ENCODE measurements around the gene GRIN2C.
"Not testable (repeated sequence)": the region's sequence is repeated elsewhere in the genome, so short reads cannot be mapped to it uniquely, and the experiment has no call there.

GRIN2C gene

DNA sequence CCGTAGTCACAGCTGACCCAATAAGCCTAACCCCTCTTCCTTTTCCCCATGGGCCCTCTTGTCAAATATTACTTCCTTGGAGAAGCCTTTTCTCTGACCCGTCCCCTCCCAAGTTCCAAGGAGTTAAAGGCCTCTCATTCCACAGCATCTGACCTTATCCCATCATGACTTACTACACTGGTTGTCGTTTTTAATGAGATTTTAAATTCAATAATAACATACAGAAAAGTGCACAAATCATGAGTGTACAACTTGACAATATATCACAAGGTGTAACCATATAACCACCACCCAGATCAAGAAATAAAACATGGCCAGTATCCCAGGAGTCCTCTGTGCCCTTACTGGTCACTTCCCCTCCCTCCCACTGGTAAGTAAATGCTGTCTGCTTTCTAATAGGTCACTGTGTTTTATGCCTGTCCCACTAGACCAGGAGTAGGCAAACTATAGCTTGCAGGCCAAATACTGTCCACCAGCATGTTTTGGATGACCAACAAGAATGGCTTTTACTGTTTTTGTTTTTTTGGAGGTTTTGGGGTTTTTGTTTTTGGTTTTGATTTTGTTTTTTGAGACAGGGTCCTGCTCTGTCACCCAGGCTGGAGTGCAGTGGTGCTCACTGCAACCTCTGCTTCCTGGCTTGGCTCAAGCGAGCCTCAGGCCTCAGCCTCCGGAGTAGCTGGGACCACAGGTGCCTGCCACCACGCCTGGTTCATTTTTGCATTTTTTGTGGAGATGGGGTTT, 14.4 kb upstream of the GRIN2C start:
- H3K4me3 ChIP-seq (ENCODE audit: low read depth, low read length): peak overlapping the region; percentile 84
- no peak for DNase-seq (ENCODE audit: low read depth, low spot score)
- in situ Hi-C loops (cut with HindIII; ENCODE audit: low sequenced_read_pairs): no loop called here
- TF ChIP-seq, protein P1, sequence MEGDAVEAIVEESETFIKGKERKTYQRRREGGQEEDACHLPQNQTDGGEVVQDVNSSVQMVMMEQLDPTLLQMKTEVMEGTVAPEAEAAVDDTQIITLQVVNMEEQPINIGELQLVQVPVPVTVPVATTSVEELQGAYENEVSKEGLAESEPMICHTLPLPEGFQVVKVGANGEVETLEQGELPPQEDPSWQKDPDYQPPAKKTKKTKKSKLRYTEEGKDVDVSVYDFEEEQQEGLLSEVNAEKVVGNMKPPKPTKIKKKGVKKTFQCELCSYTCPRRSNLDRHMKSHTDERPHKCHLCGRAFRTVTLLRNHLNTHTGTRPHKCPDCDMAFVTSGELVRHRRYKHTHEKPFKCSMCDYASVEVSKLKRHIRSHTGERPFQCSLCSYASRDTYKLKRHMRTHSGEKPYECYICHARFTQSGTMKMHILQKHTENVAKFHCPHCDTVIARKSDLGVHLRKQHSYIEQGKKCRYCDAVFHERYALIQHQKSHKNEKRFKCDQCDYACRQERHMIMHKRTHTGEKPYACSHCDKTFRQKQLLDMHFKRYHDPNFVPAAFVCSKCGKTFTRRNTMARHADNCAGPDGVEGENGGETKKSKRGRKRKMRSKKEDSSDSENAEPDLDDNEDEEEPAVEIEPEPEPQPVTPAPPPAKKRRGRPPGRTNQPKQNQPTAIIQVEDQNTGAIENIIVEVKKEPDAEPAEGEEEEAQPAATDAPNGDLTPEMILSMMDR (IDR thresholded peaks at IDR 0.05; ENCODE audit: low read depth, low read length): no peak

DNA sequence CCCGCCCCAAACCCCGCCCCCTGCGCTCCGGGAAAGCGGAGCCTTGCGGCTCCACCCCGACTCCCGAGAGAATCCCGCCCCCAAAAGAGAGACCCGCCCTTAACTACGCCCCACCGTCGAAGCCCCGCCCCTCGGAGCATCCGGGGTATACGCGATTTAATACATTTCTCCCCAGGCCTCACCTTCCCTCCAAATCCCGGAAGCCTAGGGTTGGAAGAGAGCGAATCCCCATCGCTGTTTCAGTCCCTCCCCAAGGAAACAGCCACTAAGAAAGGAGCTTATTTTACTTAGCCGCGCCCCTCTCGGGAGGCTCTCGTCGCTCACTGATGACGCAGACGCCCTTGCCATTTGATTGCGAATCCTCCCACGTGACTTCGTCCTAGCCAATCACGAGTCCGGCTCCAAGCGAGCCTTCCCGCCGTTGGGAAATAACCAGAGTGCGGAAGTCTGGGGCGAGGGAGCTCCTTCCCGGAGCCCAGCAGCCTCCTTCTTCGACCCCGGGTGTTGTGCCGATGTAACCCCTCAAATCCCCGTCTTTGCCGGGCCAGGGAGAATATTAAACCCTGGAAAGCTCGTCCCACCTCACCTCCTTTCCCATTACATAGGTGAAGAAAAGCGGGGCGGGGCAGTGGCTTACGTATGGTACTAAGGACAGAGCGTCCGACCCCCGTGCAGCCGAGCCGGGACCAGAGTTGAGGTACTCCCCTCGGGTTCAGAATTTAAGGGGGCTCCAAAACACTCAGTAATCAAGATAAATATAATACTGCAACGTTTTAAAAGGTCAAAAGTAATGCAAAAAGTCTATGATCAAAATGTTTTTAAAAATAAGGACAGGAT, 13.6 kb upstream of the GRIN2C start:
- peak; percentile 100 for DNase-seq (ENCODE audit: low read depth, low spot score)
- in situ Hi-C loops (cut with HindIII; ENCODE audit: low sequenced_read_pairs): no loop called here
- TF ChIP-seq, protein P1 (IDR thresholded peaks at IDR 0.05; ENCODE audit: low read depth, low read length): no peak
- peak overlapping the region; percentile 84 for H3K4me3 ChIP-seq (ENCODE audit: low read depth, low read length)

DNA sequence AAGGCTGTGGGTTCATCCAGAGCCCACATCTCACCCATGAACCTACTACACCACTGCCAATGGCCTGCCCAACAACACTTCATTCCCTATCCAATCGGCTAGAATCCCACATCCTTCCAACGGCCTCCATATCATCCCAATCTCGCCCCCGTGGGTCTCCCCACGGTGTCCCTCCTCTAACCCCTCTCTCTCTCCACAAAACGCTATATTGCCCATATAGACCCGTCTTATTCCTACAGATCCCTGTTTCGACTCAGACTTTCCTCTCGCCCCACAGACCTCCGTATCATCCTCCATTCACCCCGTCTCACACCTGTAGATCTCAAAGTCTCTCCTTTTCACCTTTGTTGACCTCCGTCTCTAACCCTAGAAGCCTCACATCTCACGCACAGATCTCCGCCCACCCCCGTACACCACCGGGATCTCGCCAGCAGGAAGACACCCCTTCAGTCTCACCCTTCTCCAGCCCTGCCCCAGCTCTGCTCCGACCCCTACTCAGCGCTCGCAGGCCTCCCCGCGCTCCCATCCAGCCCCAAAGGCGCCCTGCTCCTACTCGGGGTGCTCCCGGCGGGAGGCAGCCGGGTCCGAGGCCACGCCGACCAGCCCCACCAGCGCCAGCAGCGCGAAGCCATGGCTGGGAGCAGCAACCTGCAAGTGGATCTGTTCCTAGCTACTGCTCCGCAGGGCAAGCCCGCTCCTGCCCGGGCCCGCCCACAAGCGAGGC, 12.8 kb upstream of the GRIN2C start, which contains the start of gene FDXR:
Gene FDXR (minus strand): TSS at position 682 of the 724 bp plus-strand sequence. CDS start 50 bp downstream, at position 632.
- H3K4me3 ChIP-seq (ENCODE audit: low read depth, low read length): peak within 1 kb of the TSS; percentile 84
- no peak for DNase-seq (ENCODE audit: low read depth, low spot score)
- in situ Hi-C loops (cut with HindIII; ENCODE audit: low sequenced_read_pairs): no loop called here
- TF ChIP-seq, protein P1 (IDR thresholded peaks at IDR 0.05; ENCODE audit: low read depth, low read length): no peak

DNA sequence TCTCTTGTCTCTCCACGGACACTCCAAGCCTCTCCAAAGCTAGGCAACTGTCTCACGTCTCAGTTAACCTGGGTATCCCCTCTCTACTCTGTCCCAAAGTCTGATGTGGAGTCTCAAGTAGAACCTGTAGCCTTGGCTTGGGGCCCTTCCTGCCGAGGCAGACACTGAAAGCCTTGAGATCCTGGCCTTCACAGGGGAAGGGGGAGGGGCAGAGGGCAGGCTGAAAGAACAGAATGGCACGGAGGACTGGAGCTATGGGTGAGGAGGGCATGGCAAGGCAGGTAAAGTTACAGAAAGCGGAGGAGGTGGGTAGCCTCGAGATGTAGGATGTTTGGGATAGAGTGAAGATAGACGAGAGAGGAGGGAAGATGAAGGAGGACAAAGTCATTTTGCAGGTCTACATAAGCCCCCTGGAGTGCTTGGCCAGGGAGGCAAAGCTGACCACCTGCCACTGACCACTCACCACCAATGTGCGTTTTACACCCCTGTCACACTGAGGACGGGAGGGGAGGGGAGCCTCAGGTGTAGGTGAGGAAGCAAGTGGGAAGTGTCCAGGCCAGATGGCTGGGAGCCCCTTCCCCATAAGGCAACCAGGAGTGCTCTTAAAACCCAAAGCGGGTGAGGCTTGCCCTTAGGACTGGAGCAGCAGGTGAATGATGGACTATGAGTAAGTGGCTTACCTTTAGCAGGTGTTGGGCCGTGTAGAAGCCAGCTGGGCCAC, 11.8 kb upstream of the GRIN2C start:
- in situ Hi-C loops (cut with HindIII; ENCODE audit: low sequenced_read_pairs): no loop called here
- TF ChIP-seq, protein P1 (IDR thresholded peaks at IDR 0.05; ENCODE audit: low read depth, low read length): no peak
- DNase-seq (ENCODE audit: low read depth, low spot score): no peak
- H3K4me3 ChIP-seq (ENCODE audit: low read depth, low read length): peak overlapping the region; percentile 84

DNA sequence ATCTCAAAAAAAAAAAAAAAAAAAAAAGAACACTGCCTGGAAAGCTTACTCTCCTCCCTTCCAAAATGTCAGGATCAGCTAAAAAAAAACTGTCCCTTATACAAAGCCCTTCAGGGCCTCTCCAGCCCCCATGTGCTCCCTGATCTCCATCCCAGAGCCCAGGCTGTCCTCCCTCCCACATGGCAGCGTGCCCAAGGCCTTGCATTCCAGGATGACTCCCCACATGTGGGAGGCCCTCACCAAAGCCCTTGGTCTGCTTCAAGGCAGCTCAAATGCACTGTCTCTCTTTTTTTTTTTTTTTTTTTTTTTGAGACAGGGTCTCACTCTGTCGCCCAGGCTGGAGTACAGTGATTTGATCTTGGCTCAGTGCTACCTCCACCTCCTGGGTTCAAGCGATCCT, 10.8 kb upstream of the GRIN2C start:
- no peak for DNase-seq (ENCODE audit: low read depth, low spot score)
- TF ChIP-seq, protein P1 (IDR thresholded peaks at IDR 0.05; ENCODE audit: low read depth, low read length): no peak
- in situ Hi-C loops (cut with HindIII; ENCODE audit: low sequenced_read_pairs): no loop called here
- H3K4me3 ChIP-seq (ENCODE audit: low read depth, low read length): no peak overlapping the region

DNA sequence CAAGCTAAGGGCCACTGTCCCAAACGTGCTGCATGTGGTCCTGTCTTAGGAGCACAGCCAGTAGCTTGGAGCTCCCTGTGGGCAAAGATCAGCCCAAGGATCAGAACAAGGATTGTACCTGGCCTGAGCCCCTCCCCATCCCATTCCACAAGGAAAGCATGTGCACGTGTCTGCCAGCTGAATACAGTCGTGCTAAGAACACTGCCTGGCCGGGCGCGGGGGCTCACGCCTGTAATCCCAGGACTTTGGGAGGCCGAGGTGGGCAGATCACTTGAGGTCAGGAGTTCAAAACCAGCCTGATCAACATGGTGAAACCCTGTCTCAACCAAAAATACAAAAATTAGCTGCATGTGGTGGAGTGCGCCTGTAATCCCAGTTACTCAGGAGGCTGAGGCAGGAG, 10.3 kb upstream of the GRIN2C start:
- DNase-seq (ENCODE audit: low read depth, low spot score); H3K4me3 ChIP-seq (ENCODE audit: low read depth, low read length); in situ Hi-C loops (cut with HindIII; ENCODE audit: low sequenced_read_pairs): not testable (repeated sequence)

Data from astrocyte of the spinal cord (primary cell).